ENCODE data around the gene RSPO1.

- TF ChIP-seq, protein P1, sequence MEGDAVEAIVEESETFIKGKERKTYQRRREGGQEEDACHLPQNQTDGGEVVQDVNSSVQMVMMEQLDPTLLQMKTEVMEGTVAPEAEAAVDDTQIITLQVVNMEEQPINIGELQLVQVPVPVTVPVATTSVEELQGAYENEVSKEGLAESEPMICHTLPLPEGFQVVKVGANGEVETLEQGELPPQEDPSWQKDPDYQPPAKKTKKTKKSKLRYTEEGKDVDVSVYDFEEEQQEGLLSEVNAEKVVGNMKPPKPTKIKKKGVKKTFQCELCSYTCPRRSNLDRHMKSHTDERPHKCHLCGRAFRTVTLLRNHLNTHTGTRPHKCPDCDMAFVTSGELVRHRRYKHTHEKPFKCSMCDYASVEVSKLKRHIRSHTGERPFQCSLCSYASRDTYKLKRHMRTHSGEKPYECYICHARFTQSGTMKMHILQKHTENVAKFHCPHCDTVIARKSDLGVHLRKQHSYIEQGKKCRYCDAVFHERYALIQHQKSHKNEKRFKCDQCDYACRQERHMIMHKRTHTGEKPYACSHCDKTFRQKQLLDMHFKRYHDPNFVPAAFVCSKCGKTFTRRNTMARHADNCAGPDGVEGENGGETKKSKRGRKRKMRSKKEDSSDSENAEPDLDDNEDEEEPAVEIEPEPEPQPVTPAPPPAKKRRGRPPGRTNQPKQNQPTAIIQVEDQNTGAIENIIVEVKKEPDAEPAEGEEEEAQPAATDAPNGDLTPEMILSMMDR (IDR thresholded peaks at IDR 0.05): no peak
- no peak for TF ChIP-seq POLR2AphosphoS5 (IDR thresholded peaks at IDR 0.05; ENCODE audit: low read depth, low read length)
- TF ChIP-seq, protein P2, sequence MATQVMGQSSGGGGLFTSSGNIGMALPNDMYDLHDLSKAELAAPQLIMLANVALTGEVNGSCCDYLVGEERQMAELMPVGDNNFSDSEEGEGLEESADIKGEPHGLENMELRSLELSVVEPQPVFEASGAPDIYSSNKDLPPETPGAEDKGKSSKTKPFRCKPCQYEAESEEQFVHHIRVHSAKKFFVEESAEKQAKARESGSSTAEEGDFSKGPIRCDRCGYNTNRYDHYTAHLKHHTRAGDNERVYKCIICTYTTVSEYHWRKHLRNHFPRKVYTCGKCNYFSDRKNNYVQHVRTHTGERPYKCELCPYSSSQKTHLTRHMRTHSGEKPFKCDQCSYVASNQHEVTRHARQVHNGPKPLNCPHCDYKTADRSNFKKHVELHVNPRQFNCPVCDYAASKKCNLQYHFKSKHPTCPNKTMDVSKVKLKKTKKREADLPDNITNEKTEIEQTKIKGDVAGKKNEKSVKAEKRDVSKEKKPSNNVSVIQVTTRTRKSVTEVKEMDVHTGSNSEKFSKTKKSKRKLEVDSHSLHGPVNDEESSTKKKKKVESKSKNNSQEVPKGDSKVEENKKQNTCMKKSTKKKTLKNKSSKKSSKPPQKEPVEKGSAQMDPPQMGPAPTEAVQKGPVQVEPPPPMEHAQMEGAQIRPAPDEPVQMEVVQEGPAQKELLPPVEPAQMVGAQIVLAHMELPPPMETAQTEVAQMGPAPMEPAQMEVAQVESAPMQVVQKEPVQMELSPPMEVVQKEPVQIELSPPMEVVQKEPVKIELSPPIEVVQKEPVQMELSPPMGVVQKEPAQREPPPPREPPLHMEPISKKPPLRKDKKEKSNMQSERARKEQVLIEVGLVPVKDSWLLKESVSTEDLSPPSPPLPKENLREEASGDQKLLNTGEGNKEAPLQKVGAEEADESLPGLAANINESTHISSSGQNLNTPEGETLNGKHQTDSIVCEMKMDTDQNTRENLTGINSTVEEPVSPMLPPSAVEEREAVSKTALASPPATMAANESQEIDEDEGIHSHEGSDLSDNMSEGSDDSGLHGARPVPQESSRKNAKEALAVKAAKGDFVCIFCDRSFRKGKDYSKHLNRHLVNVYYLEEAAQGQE (IDR thresholded peaks at IDR 0.05; ENCODE audit: insufficient read depth in 1 of 2, low read depth in 2 of 2, low read length in 1 of 2): no peak
- TF ChIP-seq SIN3A (IDR thresholded peaks at IDR 0.05; ENCODE audit: borderline replicate concordance, insufficient read depth, low read depth, low read length): no peak
- no peak for TF ChIP-seq TCF7L2 (IDR thresholded peaks at IDR 0.05; ENCODE audit: low read depth, low read length)
Measured at GRCh38 chr1:37567023-37567422, 67.7 kb downstream of the RSPO1 start.

All from Panc1 (cell line).